Psoas muscle (tissue), 8 donors: ENCODE data around the gene MRPS17. TPM values are rescaled to one million over a fixed set of nuclear protein-coding genes. Genes with fewer than 3 reads are reported as not detected.
"Not testable (repeated sequence)": the region's sequence is repeated elsewhere in the genome, so short reads cannot be mapped to it uniquely, and the experiment has no call there.

Source experiments
- ATAC-seq, 4 donors: fragments of 200-7000 bp; cut with Tn5 transposase; one replicate each; pipeline ENCODE4 v1.9.1; 2020; ENCODE audit warnings: moderate library complexity in 3 of 4, mild to moderate bottlenecking in 2 of 4
- DNase-seq, 2 donors: peaks; one replicate each; pipeline ENCODE4 v3.0.0-alpha.2; 2020
- H3K27ac ChIP-seq: fragments of 200-600 bp; one replicate; pipeline ENCODE4 v1.8.0; 2022
- H3K27me3 ChIP-seq, 3 donors: fragments of 200-600 bp in 1 of 3; one replicate each; pipeline versions ENCODE4 v1.6.1 to v1.8.0; 2013 to 2022; ENCODE audit warnings: low read length in 2 of 3, mild to moderate bottlenecking in 2 of 3, moderate library complexity in 1 of 3; ENCODE audit not compliant: insufficient read depth in 3 of 3
- H3K36me3 ChIP-seq, 2 donors: fragments of 200-600 bp in 1 of 2; one replicate each; pipeline versions ENCODE4 v1.6.1 to v1.8.0; 2013 to 2022; ENCODE audit warnings: low read depth in 1 of 2, mild to moderate bottlenecking in 1 of 2, moderate library complexity in 1 of 2; ENCODE audit not compliant: insufficient read depth in 1 of 2
- H3K4me1 ChIP-seq: fragments of 200-600 bp; one replicate; pipeline ENCODE4 v1.8.0; 2022
- H3K4me3 ChIP-seq: fragments of 200-600 bp; one replicate; pipeline ENCODE4 v1.8.0; 2022; ENCODE audit warnings: mild to moderate bottlenecking
- H3K9me3 ChIP-seq: fragments of 200-600 bp; one replicate; pipeline ENCODE4 v1.8.0; 2022
- WGBS, 3 donors: extraction: QIAGEN DNeasy Blood & Tissue Kit; methylation state at CpG; one replicate each; pipeline versions ENCODE4 v1.1.6 to v1.1.7; 2013; 5-methylcytosine and 5-hydroxymethylcytosine counted together
- intact Hi-C, 2 donors: fragments of 100-400 bp; cut with DNase I; formaldehyde crosslinking; loops; one replicate each; pipeline versions ENCODE4 v1.11.0 to v1.14.2; 2022
- polyA plus RNA-seq, 3 donors: library from polyadenylated mRNA; stranded (reverse); fragments of 200-250 nt; gene quantifications; one replicate each; pipeline ENCODE4 v1.2.3, GENCODE V29; 2013
- total RNA-seq, 4 donors: library from RNA; stranded (reverse); fragmentation: NEBNext Ultra II Directional in 2 of 4; extraction: Animal tissue kit (Norgen Biotek cat#: 25700) in 2 of 4; gene quantifications; one replicate each; pipeline versions ENCODE4 v1.2.1 to v1.2.4, GENCODE V29; 2021 to 2023
- TF ChIP-seq, protein P1 (sequence below): fragments of 200-600 bp; IDR thresholded peaks from one replicate; pipeline ENCODE4 v1.8.0; 2022; ENCODE audit warnings: antibody characterized with exemption
- donor health status: healthy with polysubstance abuse.
- donor health status: DM: no; HTN: no; CAD: no; lungs with moderate emphysema.
- donor health status: Bipolar disorder and iron deficiency.
- donor health status: healthy.
- donor health status: DM: yes; HTN: yes; CAD: no.
- donor health status: DM: no; HTN: no; CAD: no.
- donor health status: DM: no; HTN: no; CAD: no.
- donor health status: DM: yes; HTN: yes; CAD: no.

Gene MRPS17
- total and polyA plus RNA-seq, 7 donors, result 23.8 to 45.4 (median 29.8) TPM

GRCh38 chr7:55928006-55928767, 23.5 kb upstream of the MRPS17 start:
- H3K4me3 ChIP-seq, result no peak overlapping the region
- WGBS, 3 donors, result 86 to 92% (median 88%) methylated on average over 5 of the region's 5 CpGs
- H3K4me1 ChIP-seq, result no peaks in the 10 kb centered on the region
- intact Hi-C loops, result no loop called here
- DNase-seq (no peak), ATAC-seq (no peak)
- peaks cover 0 to 24% of the 10 kb centered on the region in 2 donors for H3K36me3 ChIP-seq
- peaks cover 2% of the 10 kb centered on the region for H3K9me3 ChIP-seq
- TF ChIP-seq, protein P1, sequence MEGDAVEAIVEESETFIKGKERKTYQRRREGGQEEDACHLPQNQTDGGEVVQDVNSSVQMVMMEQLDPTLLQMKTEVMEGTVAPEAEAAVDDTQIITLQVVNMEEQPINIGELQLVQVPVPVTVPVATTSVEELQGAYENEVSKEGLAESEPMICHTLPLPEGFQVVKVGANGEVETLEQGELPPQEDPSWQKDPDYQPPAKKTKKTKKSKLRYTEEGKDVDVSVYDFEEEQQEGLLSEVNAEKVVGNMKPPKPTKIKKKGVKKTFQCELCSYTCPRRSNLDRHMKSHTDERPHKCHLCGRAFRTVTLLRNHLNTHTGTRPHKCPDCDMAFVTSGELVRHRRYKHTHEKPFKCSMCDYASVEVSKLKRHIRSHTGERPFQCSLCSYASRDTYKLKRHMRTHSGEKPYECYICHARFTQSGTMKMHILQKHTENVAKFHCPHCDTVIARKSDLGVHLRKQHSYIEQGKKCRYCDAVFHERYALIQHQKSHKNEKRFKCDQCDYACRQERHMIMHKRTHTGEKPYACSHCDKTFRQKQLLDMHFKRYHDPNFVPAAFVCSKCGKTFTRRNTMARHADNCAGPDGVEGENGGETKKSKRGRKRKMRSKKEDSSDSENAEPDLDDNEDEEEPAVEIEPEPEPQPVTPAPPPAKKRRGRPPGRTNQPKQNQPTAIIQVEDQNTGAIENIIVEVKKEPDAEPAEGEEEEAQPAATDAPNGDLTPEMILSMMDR, result no peak
- no peak overlapping the region for H3K27ac ChIP-seq
- H3K27me3 ChIP-seq, result no peaks in the 10 kb centered on the region

- 73 to 81% (median 80%) methylated on average over 5 of the region's 5 CpGs for WGBS, 3 donors
- H3K36me3 ChIP-seq, result peaks cover 0 to 5% of the 10 kb centered on the region in 2 donors
- ATAC-seq, result no peak
- H3K27ac ChIP-seq, result no peak overlapping the region
- no peaks in the 10 kb centered on the region for H3K27me3 ChIP-seq
- intact Hi-C loops, result no loop called here
- TF ChIP-seq, protein P1, result no peak
- H3K4me3 ChIP-seq, result no peak overlapping the region
- no peaks in the 10 kb centered on the region for H3K4me1 ChIP-seq
- peaks cover 13% of the 10 kb centered on the region for H3K9me3 ChIP-seq
- DNase-seq, result no peak
These were observed 20.1 kb upstream of the MRPS17 start for GRCh38 chr7:55931421-55932151.

DNA sequence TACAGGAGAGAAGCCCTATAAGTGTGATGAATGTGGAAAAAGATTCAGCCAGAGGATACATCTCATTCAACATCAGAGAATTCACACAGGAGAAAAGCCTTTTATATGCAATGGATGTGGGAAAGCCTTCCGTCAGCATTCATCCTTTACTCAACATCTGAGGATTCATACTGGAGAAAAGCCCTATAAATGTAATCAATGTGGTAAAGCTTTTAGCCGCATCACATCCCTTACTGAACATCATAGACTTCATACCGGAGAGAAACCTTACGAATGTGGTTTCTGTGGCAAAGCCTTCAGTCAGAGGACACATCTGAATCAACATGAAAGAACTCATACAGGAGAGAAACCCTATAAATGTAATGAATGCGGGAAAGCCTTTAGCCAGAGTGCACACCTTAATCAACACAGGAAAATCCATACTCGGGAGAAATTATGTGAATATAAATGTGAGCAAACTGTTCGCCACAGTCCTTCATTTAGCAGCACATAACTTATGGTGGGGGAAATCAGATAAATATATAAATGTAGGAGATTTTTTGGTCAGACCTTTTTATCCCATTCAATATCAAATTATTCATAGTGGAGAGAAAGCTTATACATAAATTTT, 12.1 kb upstream of the MRPS17 start:
- ATAC-seq, result no peak
- Histone ChIP-seq H3K9me3 (peaks cover 54% of the 10 kb centered on the region), H3K27me3 (no peaks in the 10 kb centered on the region), H3K4me1 (no peaks in the 10 kb centered on the region), H3K4me3 (no peak overlapping the region), H3K36me3 (no peaks in the 10 kb centered on the region), H3K27ac (no peak overlapping the region)
- TF ChIP-seq, protein P1, result no peak
- intact Hi-C loops, result no loop called here
- 88 to 92% (median 89%) methylated on average over 7 of the region's 7 CpGs for whole genome bisulfite sequencing, 3 donors
- no peak for DNase-seq

- no peaks in the 10 kb centered on the region for H3K4me1 ChIP-seq
- no peak overlapping the region for H3K4me3 ChIP-seq
- intact Hi-C loops, result no loop called here
- TF ChIP-seq, protein P1, result no peak
- WGBS, 3 donors, result 91 to 92% (median 91%) methylated on average over 5 of the region's 5 CpGs
- DNase-seq (no peak), ATAC-seq (no peak)
- no peak overlapping the region for H3K27ac ChIP-seq
- H3K27me3 ChIP-seq, result no peaks in the 10 kb centered on the region
- H3K9me3 ChIP-seq, result peaks cover 5% of the 10 kb centered on the region
- no peaks in the 10 kb centered on the region for H3K36me3 ChIP-seq
These were observed 5.1 kb upstream of the MRPS17 start for GRCh38 chr7:55946545-55946944.

- H3K4me3 ChIP-seq, result peak overlapping the region; percentile 99
- peak overlapping the region; percentile 94 for H3K27ac ChIP-seq
- WGBS, 3 donors, result 35 to 40% (median 37%) methylated on average over 19 of the region's 19 CpGs
- not testable (repeated sequence) for DNase-seq, ATAC-seq, H3K27me3 ChIP-seq, H3K9me3 ChIP-seq, H3K4me1 ChIP-seq
- intact Hi-C loops, result loop anchor here in 1 of 2 donors (5.0 kb wide), 1 partner anchor 65 kb away; the partner anchor contains the start of gene ZNF713
- peaks cover 8 to 34% of the 10 kb centered on the region in 2 donors for H3K36me3 ChIP-seq
These were observed 635 bp downstream of the MRPS17 start for GRCh38 chr7:55952352-55952671.
